ENCODE data around the gene TSC22D4.

The TSC22D4 gene

GRCh38 chr7:100493476-100494264 lies 14.7 kb upstream of the TSC22D4 start:
- in situ Hi-C loops (cut with HindIII; ENCODE audit: low sequenced_read_pairs) = no loop called here

- in situ Hi-C loops (cut with HindIII; ENCODE audit: low sequenced_read_pairs) = no loop called here
Measured at GRCh38 chr7:100492738-100493475, 13.9 kb upstream of the TSC22D4 start.

GRCh38 chr7:100491192-100491578 lies 12.2 kb upstream of the TSC22D4 start:
- in situ Hi-C loops (cut with HindIII; ENCODE audit: low sequenced_read_pairs) = no loop called here

GRCh38 chr7:100490483-100491191 lies 11.6 kb upstream of the TSC22D4 start:
- in situ Hi-C loops (cut with HindIII; ENCODE audit: low sequenced_read_pairs) = no loop called here

- in situ Hi-C loops (cut with HindIII; ENCODE audit: low sequenced_read_pairs) = no loop called here
Measured at GRCh38 chr7:100489824-100490223, 10.8 kb upstream of the TSC22D4 start.

DNA sequence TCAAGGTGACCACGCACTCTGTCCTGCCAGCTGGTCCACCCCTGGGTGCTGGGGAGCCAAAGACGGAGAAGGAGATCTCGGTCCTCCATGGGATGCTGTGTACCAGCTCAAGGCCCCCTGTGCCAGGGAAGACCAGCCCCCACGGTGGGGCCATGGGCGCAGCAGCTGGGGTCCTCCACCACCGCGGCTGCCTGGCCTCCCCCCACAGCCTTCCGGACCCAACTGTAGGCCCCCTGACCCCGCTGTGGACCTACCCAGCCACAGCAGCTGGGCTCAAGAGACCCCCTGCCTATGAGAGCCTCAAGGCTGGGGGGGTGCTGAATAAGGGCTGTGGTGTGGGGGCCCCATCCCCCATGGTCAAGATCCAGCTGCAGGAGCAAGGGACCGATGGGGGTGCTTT lies 10.1 kb upstream of the TSC22D4 start:
- in situ Hi-C loops (cut with HindIII; ENCODE audit: low sequenced_read_pairs) = no loop called here

DNA sequence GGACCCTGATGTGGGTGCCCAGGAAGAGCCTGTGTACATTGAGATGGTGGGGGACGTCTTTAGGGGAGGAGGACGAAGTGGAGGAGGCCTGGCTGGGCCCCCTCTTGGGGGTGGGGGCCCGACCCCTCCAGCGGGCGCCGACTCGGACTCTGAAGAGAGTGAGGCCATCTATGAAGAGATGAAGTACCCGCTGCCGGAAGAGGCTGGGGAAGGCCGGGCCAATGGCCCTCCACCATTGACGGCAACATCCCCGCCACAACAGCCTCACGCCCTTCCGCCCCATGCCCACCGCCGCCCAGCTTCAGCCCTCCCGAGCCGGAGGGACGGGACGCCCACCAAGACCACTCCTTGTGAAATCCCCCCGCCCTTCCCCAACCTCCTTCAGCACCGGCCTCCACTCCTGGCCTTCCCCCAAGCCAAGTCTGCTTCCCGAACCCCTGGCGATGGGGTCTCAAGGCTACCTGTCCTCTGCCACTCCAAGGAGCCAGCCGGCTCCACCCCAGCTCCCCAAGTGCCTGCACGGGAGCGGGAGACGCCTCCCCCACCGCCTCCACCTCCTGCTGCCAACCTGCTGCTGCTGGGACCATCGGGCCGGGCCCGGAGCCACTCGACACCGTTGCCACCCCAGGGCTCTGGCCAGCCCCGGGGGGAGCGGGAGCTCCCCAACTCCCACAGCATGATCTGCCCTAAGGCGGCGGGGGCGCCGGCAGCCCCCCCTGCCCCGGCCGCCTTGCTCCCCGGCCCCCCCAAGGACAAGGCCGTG lies 9.5 kb upstream of the TSC22D4 start:
- in situ Hi-C loops (cut with HindIII; ENCODE audit: low sequenced_read_pairs) = no loop called here

- in situ Hi-C loops (cut with HindIII; ENCODE audit: low sequenced_read_pairs) = no loop called here
Measured at GRCh38 chr7:100486753-100487446, 7.9 kb upstream of the TSC22D4 start.

DNA sequence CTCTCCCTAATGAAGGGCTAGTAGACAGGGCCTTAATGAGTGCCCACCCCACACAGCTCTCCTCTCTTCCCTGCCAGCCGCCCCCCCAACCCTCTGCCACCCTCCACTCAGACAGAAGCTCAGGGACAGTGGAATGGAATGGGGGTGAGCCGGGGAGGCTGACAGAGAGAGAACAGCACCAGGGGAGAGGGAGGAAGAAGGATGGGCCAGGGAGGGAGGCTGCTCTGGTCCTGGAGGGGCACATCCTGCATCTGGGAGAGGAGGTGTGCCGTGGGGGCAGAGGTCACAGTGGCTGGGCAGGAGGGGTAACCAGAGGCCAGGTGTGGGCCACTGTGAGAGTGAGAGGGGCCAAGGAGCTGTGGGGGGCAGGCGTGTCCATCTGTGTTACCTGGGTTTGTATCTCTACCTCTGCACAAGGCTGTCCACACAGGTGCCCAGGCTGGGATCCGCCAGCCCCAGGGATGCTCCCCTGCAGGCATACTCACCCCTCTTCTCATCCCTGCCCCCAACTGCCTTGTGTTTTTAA lies 7.2 kb upstream of the TSC22D4 start:
- in situ Hi-C loops (cut with HindIII; ENCODE audit: low sequenced_read_pairs) = no loop called here

GRCh38 chr7:100485471-100485876 lies 6.5 kb upstream of the TSC22D4 start:
- in situ Hi-C loops (cut with HindIII; ENCODE audit: low sequenced_read_pairs) = no loop called here

DNA sequence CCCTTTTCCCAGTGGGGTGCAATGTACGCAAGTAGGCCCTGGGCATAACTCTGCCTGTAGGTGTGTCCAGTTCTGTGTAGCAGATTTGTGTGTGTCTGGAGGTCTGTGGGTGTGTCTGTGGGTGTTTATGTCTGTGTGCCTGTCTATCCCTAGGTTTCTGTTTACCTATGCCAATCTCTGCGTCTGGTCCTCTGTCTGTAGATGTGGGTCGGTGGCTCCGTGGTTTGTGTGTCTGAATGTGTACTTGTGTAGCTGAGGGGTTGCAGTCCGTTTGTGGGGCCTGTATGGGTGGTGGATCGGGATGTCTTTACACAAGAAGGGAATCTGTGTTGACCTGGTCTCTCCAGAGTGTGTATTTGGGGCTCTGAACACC lies 5.6 kb upstream of the TSC22D4 start:
- in situ Hi-C loops (cut with HindIII; ENCODE audit: low sequenced_read_pairs) = no loop called here

- in situ Hi-C loops (cut with HindIII; ENCODE audit: low sequenced_read_pairs) = no loop called here
Measured at GRCh38 chr7:100483722-100484672, 5.0 kb upstream of the TSC22D4 start, which contains the start of gene NYAP1. Gene NYAP1, plus strand, starts transcription at chr7:100483927. Its CDS starts 1,385 bp downstream, at chr7:100485312.

- in situ Hi-C loops (cut with HindIII; ENCODE audit: low sequenced_read_pairs) = no loop called here
Measured at GRCh38 chr7:100483090-100483721, 4.2 kb upstream of the TSC22D4 start.

DNA sequence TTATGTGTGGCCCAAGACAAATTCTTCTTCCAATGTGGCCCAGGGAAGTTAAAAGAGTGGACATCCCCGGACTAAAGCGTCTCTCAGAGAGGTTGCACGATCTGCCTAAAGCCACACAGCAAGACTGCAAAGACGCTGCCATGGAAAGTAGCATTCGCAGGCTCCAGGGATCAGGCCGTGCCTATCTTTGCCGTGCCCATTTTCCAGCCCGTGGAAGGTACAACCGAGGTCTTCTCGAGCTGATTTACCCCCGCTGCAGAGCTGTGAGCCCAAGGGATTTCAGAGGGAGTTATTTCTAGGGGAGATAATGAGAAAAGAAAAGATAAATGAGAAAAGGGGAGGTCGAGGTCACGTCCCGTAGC lies 3.7 kb upstream of the TSC22D4 start:
- in situ Hi-C loops (cut with HindIII; ENCODE audit: low sequenced_read_pairs) = no loop called here

DNA sequence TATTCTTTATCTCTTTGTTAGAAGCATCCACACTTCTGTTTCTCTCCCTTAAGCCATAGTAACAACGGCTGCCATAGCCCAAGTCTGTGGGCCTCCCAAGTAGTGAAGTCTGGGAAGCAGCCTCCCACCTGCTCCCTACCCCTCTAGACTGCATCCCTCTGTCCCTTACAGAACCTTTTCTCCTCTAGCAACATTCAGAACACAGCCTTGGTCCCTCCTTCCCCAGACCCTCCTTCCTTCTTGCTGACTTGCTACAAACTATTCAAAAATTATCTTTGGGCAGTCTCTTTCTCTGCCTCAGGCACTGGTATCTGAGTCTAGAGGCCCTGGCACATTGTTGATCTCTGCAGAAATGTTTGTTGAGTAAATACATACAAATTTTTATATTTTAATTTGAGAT lies 2.5 kb upstream of the TSC22D4 start:
- in situ Hi-C loops (cut with HindIII; ENCODE audit: low sequenced_read_pairs) = no loop called here

DNA sequence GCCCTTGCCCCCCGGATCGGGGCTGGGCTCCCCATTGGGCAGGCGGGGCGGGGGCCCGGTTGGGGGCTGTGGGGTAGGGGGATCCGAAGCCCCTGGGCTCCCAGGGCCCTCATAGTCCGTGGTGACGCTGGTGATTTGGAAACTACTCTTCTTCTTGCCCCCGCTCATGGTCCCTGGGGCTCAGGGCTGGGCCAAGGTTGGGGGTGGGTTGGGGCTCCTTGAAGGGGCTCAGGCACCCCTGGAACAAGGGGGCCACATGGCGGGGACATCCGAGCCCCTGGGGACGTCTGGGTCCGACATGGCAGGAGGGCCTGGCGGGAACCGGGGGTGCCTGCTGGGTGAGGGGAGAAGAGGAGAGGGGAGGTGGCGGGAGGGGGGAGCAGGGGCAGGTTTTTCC lies 1.1 kb downstream of the TSC22D4 start:
- in situ Hi-C loops (cut with HindIII; ENCODE audit: low sequenced_read_pairs) = no loop called here

DNA sequence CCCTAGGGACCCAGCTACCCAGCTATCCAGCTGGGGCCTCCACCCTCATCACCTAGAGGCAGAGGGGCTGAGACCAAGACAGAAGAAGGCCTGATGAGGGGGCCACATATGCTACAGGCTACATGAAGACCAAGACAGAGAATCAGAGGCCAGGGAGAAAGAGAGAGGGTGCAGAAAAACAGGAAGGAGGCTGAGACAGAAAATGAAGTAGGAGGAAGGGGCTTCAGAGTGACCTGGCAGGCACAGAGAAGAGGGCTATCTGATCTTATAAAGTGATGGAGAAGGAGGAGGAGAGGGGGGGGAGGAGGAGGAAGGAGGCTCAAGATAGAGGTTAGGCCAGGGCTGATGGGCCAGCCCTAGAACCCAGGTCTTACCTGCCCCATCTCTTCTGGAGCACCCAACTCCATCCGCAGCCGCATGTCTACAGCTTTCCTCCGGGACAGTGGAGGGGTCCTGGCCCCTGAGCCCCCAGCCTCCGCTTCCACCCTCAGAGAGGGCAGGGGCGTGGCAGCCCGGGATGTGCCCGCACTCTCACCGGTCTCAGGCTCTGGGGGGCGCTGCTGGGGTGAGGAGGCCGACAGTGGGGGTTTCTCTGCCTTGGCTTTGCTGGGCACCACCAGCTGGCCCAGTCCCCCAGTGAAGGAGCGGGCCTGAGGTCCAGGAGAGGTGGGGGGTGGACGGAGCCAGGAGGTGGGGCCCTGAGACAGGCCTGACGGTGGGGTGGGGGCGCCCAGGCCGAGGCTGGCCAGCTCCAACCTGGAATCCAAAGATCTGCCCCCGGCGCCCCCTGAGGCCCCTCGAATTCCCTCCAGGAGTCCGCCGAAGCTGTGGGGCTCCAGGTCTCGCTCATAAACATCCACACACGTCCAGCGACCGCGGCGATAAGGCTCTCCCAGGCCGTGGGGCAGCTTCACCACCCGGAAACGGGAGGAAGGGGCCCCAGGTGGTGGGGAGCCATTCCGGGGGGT lies 1.8 kb downstream of the TSC22D4 start:
- in situ Hi-C loops (cut with HindIII; ENCODE audit: low sequenced_read_pairs) = no loop called here
